BE2C (cell line): ENCODE results near the gene CHD1.

Experiments used
- DNase-seq: peaks from one replicate; pipeline ENCODE4 v3.0.0-alpha.2; 2020
- H3K27me3 ChIP-seq: fragments of 250-450 bp; sonication (Bioruptor Pico); 2 replicates; pipeline ENCODE4 v1.5.1; 2020; ENCODE audit warnings: mild to moderate bottlenecking
- H3K36me3 ChIP-seq: fragments of 250-450 bp; sonication (Bioruptor Pico); 2 replicates; pipeline ENCODE4 v1.5.1; 2020; ENCODE audit warnings: mild to moderate bottlenecking
- H3K4me1 ChIP-seq: fragments of 250-450 bp; sonication (Bioruptor Pico); 2 replicates; pipeline ENCODE4 v1.5.1; 2020
- H3K4me3 ChIP-seq: 2 replicates; pipeline ENCODE4 v1.5.1; 2011; ENCODE audit warnings: low read depth, low read length
- H3K9me3 ChIP-seq: fragments of 250-450 bp; sonication (Bioruptor Pico); 2 replicates; pipeline ENCODE4 v1.5.1; 2020
- TF ChIP-seq, protein P1 (sequence below): IDR thresholded peaks from 2 replicates; pipeline ENCODE4 v1.5.1; 2012; ENCODE audit warnings: mild to moderate bottlenecking, low read depth, low read length

Gene CHD1

GRCh38 chr5:98865690-98866089 lies 63.1 kb downstream of the CHD1 start:
- DNase-seq, result no peak
- Histone ChIP-seq H3K36me3 (peaks cover 91% of the 10 kb centered on the region), H3K27me3 (no peaks in the 10 kb centered on the region), H3K9me3 (no peaks in the 10 kb centered on the region), H3K4me1 (no peaks in the 10 kb centered on the region), H3K4me3 (no peak overlapping the region)
- TF ChIP-seq, protein P1, sequence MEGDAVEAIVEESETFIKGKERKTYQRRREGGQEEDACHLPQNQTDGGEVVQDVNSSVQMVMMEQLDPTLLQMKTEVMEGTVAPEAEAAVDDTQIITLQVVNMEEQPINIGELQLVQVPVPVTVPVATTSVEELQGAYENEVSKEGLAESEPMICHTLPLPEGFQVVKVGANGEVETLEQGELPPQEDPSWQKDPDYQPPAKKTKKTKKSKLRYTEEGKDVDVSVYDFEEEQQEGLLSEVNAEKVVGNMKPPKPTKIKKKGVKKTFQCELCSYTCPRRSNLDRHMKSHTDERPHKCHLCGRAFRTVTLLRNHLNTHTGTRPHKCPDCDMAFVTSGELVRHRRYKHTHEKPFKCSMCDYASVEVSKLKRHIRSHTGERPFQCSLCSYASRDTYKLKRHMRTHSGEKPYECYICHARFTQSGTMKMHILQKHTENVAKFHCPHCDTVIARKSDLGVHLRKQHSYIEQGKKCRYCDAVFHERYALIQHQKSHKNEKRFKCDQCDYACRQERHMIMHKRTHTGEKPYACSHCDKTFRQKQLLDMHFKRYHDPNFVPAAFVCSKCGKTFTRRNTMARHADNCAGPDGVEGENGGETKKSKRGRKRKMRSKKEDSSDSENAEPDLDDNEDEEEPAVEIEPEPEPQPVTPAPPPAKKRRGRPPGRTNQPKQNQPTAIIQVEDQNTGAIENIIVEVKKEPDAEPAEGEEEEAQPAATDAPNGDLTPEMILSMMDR, result no peak

- DNase-seq, result no peak
- Histone ChIP-seq H3K9me3 (peaks cover 3% of the 10 kb centered on the region; the same call in 1 of the 2 replicates), H3K36me3 (no peaks in the 10 kb centered on the region), H3K4me3 (no peak overlapping the region), H3K27me3 (no peaks in the 10 kb centered on the region), H3K4me1 (no peaks in the 10 kb centered on the region)
- TF ChIP-seq, protein P1, result no peak
Measured at GRCh38 chr5:98847054-98847453, 81.8 kb downstream of the CHD1 start.

GRCh38 chr5:98846520-98846919 lies 82.3 kb downstream of the CHD1 start:
- H3K9me3 ChIP-seq, result peaks cover 3% of the 10 kb centered on the region; the same call in 1 of the 2 replicates
- TF ChIP-seq, protein P1, result no peak
- H3K36me3 ChIP-seq, result no peaks in the 10 kb centered on the region
- H3K4me3 ChIP-seq, result no peak overlapping the region
- DNase-seq, result no peak
- H3K27me3 ChIP-seq, result no peaks in the 10 kb centered on the region
- H3K4me1 ChIP-seq, result no peaks in the 10 kb centered on the region

- H3K4me3 ChIP-seq, result no peak overlapping the region
- DNase-seq, result no peak
- peaks cover 3% of the 10 kb centered on the region; the same call in 1 of the 2 replicates for H3K9me3 ChIP-seq
- H3K27me3 ChIP-seq, result no peaks in the 10 kb centered on the region
- TF ChIP-seq, protein P1, result no peak
- no peaks in the 10 kb centered on the region for H3K4me1 ChIP-seq
- H3K36me3 ChIP-seq, result no peaks in the 10 kb centered on the region
Measured at GRCh38 chr5:98845878-98846277, 82.9 kb downstream of the CHD1 start.

DNA sequence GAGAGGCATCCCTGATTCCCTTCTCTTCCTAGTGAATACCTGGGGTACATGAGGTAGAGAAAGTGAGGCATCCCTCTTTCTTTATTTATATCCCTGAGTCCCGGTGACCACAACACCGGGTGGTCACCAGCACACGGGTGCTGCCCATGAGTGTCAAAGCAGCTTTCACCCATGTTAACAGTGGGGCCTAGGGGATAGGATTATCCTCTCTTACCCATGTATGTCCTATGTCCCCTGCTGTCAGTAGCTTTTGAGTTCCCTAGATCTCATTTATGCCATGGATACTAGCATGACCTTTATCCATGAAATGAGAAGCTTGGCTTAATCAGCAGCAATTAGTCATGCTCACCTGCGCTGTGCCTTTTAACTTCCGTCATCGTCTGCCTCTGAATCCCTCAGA lies 83.9 kb downstream of the CHD1 start:
- Histone ChIP-seq H3K27me3 (no peaks in the 10 kb centered on the region), H3K4me1 (no peaks in the 10 kb centered on the region), H3K36me3 (no peaks in the 10 kb centered on the region), H3K9me3 (peaks cover 3% of the 10 kb centered on the region; the same call in 1 of the 2 replicates), H3K4me3 (no peak overlapping the region)
- DNase-seq, result no peak
- TF ChIP-seq, protein P1, result no peak

- H3K27me3 ChIP-seq, result no peaks in the 10 kb centered on the region
- H3K36me3 ChIP-seq, result no peaks in the 10 kb centered on the region
- TF ChIP-seq, protein P1, result no peak
- no peaks in the 10 kb centered on the region for H3K4me1 ChIP-seq
- no peak for DNase-seq
- H3K4me3 ChIP-seq, result no peak overlapping the region
- peaks cover 3% of the 10 kb centered on the region; the same call in 1 of the 2 replicates for H3K9me3 ChIP-seq
Measured at GRCh38 chr5:98843481-98843880, 85.3 kb downstream of the CHD1 start.
